Right lobe of liver (tissue), 6 donors: ENCODE measurements around the gene USP47. TPM values are rescaled to one million over a fixed set of nuclear protein-coding genes. Genes with fewer than 3 reads are reported as not detected.

Experiments used
- ATAC-seq, 4 donors: fragments of 200-7000 bp; cut with Tn5 transposase; one replicate each; pipeline ENCODE4 v1.9.1; 2020; ENCODE audit warnings: mild to moderate bottlenecking in 4 of 4, moderate library complexity in 4 of 4
- DNase-seq, 3 donors: peaks; one replicate each; pipeline ENCODE4 v3.0.0-alpha.2; 2020
- H3K27ac ChIP-seq, 3 donors: fragments of 200-600 bp; one replicate each; pipeline ENCODE4 v1.8.0; 2022
- H3K27me3 ChIP-seq, 2 donors: fragments of 200-600 bp; one replicate each; pipeline ENCODE4 v1.8.0; 2022
- H3K36me3 ChIP-seq, 4 donors: fragments of 200-600 bp; sonication (generic) in 1 of 4; one replicate each; pipeline versions ENCODE4 v1.5.1 to v1.8.0; 2017 to 2022; ENCODE audit warnings: control low read depth in 1 of 4
- H3K4me1 ChIP-seq, 4 donors: fragments of 200-600 bp; sonication (generic) in 1 of 4; one replicate each; pipeline versions ENCODE4 v1.5.1 to v1.8.0; 2017 to 2022; ENCODE audit warnings: control low read depth in 1 of 4
- H3K4me3 ChIP-seq, 3 donors: fragments of 200-600 bp; one replicate each; pipeline ENCODE4 v1.8.0; 2022
- H3K9me3 ChIP-seq, 4 donors: fragments of 200-600 bp; sonication (generic) in 1 of 4; one replicate each; pipeline versions ENCODE4 v1.5.1 to v1.8.0; 2017 to 2022; ENCODE audit warnings: control low read depth in 1 of 4
- POLR2A ChIP-seq: fragments of 450-650 bp; IDR thresholded peaks from one replicate; pipeline ENCODE4 v1.6.1; 2017; ENCODE audit warnings: antibody characterized with exemption, mild to moderate bottlenecking
- WGBS: methylation state at CpG from one replicate; pipeline ENCODE4 v1.1.6; 2018; ENCODE audit warnings: low coverage, low lambda C conversion rate; ENCODE audit not compliant: insufficient coverage; ENCODE audit errors: missing lambda C conversion rate; 5-methylcytosine and 5-hydroxymethylcytosine counted together
- intact Hi-C, 2 donors: fragments of 100-400 bp; cut with DNase I; formaldehyde crosslinking; loops; one replicate each; pipeline versions ENCODE4 v1.11.2 to v1.14.1; 2022
- total RNA-seq, 6 experiments: library from RNA; depleted of rRNA in 2 of 6; stranded (reverse); fragments of >200 nt in 2 of 6; fragmentation: NEBNext Ultra II Directional in 3 of 6; extraction: Animal tissue kit (Norgen Biotek cat#: 25700) in 3 of 6; gene quantifications; one replicate each; pipeline versions ENCODE4 v1.1.0 to v1.2.4, GENCODE V29; 2016 to 2023
- TF ChIP-seq, protein P1 (sequence below), 4 donors: fragments of 200-600 bp in 3 of 4; fragments of 450-650 bp in 1 of 4; IDR thresholded peaks; one replicate each; pipeline versions ENCODE4 v1.5.1 to v1.8.0; 2016 to 2022; ENCODE audit warnings: antibody characterized with exemption in 4 of 4, mild to moderate bottlenecking in 2 of 4
- donor health status: DM: no; HTN: yes; CAD: no.
- donor health status: DM: no; HTN: no; CAD: no.
- donor health status: DM: no; HTN: no; CAD: no.
- donor health status: DM: no; HTN: yes; CAD: no.
- donor health status: DM: no; HTN: yes; CAD: no.

USP47 gene
- total RNA-seq, 6 experiments from 2014 or later = 25.2 to 38.1 (median 29.6) TPM

DNA sequence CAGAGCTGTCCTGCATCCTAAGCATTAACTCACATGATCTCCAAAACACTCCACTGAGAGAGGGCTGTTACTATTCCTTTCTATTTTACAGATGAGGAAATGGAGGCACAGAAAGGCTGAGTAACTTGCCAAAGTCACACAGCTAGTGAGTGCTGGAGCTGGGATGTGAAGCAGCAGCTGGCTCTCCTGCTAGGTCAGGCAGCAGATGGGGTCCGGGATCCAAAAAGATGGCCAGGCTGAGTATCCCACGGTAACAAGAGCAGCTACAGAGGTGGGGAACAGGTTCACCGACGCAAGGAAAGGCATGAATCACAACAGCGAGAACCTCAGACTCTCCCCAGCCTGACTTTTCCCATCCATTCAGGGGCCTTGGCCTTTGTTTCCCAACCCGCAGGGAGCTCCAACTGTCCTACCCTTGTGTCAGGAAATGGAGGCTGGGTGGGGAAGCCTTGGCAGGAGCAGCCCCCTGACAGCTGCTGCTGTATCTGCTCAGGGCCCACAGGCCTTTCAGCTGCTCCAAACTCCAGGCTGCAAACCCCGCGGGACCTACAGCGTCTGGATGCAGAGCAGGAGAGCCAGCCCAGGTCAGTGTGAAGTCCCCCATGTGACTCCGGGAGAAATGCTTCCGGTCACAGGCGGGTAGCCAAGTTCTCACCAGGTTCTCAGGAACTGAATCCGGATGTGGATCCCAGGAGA, 137.2 kb downstream of the USP47 start:
- Histone ChIP-seq H3K27ac (no peak overlapping the region), H3K9me3 (no peaks in the 10 kb centered on the region), H3K4me3 (no peak overlapping the region), H3K27me3 (no peaks in the 10 kb centered on the region), H3K36me3 (no peaks in the 10 kb centered on the region), H3K4me1 (peaks cover 0 to 22% (median 10%) of the 10 kb centered on the region in 4 donors)
- no peak for TF ChIP-seq POLR2A
- DNase-seq (no peak), ATAC-seq (peak in 2 of 4 donors; percentile 3 to 17)
- WGBS = no CpG with 5 or more reads among the region's 13 CpGs
- intact Hi-C loops = no loop called here

DNA sequence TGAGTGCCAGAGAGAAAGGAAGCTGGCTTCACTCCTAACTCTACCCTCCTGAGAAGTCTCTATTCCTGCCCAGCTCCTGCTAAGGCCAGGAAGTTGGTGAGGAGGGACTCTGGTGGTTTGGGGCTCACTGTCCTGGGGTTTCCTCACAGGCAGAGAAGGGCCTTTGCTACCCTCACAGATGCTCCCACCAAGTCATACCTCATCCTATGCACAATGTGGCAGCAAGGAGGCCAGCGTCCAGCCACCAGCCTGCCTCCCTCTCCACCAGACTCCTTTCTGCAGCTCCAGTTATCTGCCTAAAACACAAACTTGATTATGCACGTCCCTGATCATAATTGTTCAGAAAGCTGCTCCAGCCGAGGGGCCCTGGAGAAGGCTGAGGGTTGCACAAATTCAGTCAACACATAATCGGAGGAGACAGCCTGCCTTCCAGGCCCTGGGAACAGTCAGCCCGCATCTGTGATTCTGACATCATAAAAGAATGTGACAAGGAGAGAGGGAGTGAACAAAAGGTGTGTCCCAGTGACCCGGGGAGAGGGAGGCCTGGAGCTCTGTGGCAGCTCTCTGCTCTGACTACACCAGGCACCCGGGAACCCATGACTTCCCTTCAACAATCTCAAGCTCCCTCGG, 137.8 kb downstream of the USP47 start:
- no peak for ATAC-seq
- intact Hi-C loops = no loop called here

DNA sequence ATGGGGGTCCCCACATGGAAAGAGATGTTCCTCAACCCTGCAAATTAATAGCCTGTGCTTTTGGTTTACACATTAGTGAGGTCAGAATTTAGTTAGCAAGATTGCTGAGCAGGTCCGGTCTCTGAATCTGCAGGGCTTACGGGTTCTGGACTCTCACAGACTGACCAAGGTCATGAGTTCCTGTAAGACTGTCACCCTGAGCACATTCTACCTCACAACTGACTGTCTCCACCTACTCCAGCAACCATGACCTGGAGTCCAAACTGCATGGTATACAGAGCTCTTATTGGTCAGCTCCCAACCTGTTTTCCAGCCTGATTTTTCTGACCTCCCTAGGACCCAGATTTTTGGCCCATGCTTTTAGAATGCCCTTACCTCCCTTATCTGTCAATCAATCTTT, 138.4 kb downstream of the USP47 start:
- WGBS = 79% methylated on average over 2 of the region's 2 CpGs
- Histone ChIP-seq H3K36me3 (no peaks in the 10 kb centered on the region), H3K4me1 (peaks cover 0 to 20% (median 10%) of the 10 kb centered on the region in 4 donors)

More for the DNA sequence above, 137.8 kb downstream of the USP47 start:
- no peak for TF ChIP-seq POLR2A
- TF ChIP-seq, protein P1, sequence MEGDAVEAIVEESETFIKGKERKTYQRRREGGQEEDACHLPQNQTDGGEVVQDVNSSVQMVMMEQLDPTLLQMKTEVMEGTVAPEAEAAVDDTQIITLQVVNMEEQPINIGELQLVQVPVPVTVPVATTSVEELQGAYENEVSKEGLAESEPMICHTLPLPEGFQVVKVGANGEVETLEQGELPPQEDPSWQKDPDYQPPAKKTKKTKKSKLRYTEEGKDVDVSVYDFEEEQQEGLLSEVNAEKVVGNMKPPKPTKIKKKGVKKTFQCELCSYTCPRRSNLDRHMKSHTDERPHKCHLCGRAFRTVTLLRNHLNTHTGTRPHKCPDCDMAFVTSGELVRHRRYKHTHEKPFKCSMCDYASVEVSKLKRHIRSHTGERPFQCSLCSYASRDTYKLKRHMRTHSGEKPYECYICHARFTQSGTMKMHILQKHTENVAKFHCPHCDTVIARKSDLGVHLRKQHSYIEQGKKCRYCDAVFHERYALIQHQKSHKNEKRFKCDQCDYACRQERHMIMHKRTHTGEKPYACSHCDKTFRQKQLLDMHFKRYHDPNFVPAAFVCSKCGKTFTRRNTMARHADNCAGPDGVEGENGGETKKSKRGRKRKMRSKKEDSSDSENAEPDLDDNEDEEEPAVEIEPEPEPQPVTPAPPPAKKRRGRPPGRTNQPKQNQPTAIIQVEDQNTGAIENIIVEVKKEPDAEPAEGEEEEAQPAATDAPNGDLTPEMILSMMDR (IDR thresholded peaks at IDR 0.05) = no peak
- Histone ChIP-seq H3K27ac (no peak overlapping the region), H3K36me3 (no peaks in the 10 kb centered on the region), H3K4me3 (no peak overlapping the region), H3K4me1 (peaks cover 0 to 20% (median 10%) of the 10 kb centered on the region in 4 donors), H3K9me3 (no peaks in the 10 kb centered on the region), H3K27me3 (no peaks in the 10 kb centered on the region)
- DNase-seq = no peak
- 61% methylated on average over 7 of the region's 8 CpGs for WGBS

DNA sequence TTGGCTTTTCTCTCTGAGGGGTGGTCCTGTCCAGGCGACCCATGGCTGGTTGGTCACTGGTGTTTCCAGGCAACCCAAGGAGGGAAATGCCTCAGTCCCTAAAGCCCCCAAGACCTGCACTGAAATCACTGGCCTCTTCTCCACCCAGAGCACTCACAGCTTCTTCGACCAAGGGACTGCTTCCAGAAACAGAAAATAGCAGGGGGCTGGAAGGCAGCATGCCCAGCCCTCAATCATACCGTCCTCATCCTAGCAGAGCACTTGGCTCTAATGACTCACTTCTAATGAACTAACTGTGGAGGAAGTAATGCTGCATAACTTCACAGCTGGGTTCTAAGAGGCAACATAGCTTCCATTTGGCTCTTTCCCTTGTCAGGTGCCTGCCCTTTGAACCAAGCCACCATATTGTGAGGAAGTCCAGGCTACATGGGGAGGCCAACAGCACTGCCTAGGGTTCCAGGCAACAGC, 139.1 kb downstream of the USP47 start:
- no peaks in the 10 kb centered on the region for H3K27me3 ChIP-seq
- intact Hi-C loops = no loop called here
- ATAC-seq = no peak
- no peaks in the 10 kb centered on the region for H3K9me3 ChIP-seq
- no peaks in the 10 kb centered on the region for H3K36me3 ChIP-seq
- no peak for DNase-seq
- H3K27ac ChIP-seq = no peak overlapping the region
- H3K4me3 ChIP-seq = no peak overlapping the region
- TF ChIP-seq, protein P1 (IDR thresholded peaks at IDR 0.05) = no peak
- no peak for TF ChIP-seq POLR2A
- WGBS = no CpG with 5 or more reads among the region's 3 CpGs
- peaks cover 0 to 20% (median 10%) of the 10 kb centered on the region in 4 donors for H3K4me1 ChIP-seq

More for the DNA sequence above, 138.4 kb downstream of the USP47 start:
- Histone ChIP-seq H3K27me3 (no peaks in the 10 kb centered on the region), H3K9me3 (no peaks in the 10 kb centered on the region), H3K4me3 (no peak overlapping the region), H3K27ac (no peak overlapping the region)
- intact Hi-C loops = no loop called here
- ATAC-seq (no peak), DNase-seq (no peak)
- TF ChIP-seq POLR2A = no peak
- TF ChIP-seq, protein P1 (IDR thresholded peaks at IDR 0.05) = no peak

DNA sequence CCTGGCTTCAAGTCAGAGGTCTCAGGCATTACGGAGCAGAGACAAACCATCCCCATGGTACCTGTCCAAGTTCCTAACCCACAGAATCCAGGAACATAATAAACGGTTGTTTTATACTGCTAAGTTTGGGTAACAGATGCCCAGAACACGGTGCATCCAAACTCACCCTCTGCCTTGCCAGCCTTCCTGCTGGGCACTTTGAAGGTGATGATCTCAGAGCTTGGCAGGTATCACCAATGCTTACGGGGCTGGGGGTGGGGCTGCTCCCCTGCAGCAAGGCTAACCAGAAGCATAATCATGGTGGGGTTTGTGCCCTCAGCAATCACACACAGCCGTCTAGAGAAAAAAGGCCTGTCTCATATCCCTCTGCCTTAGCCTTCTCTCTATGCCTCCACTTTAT, 139.6 kb downstream of the USP47 start:
- DNase-seq (no peak), ATAC-seq (no peak)
- Histone ChIP-seq H3K9me3 (no peaks in the 10 kb centered on the region), H3K36me3 (no peaks in the 10 kb centered on the region), H3K4me1 (peaks cover 0 to 16% (median 8%) of the 10 kb centered on the region in 4 donors), H3K27ac (no peak overlapping the region), H3K27me3 (no peaks in the 10 kb centered on the region), H3K4me3 (no peak overlapping the region)
- WGBS = 63% methylated on average over 3 of the region's 5 CpGs
- intact Hi-C loops = no loop called here
- TF ChIP-seq, protein P1 (IDR thresholded peaks at IDR 0.05) = no peak
- TF ChIP-seq POLR2A = no peak
